ENCODE results near the gene LRRC25. TPM values are rescaled to one million over a fixed set of nuclear protein-coding genes. Genes with fewer than 3 reads are reported as not detected.
"Not testable (repeated sequence)": the region's sequence is repeated elsewhere in the genome, so short reads cannot be mapped to it uniquely, and the experiment has no call there.

LRRC25 gene
- total RNA-seq, 1 experiment from 2014 or later: not detected

GRCh38 chr19:18362934-18363542 is 34.4 kb downstream of the LRRC25 start:
- no TSS peak for BruUV-seq (replicated peaks)
- CTCF ChIA-PET: interaction anchor here (0.9 kb wide), 1 partner anchor 23 kb away, joined by 3 read pairs; the partner anchor contains the start of gene GDF15

GRCh38 chr19:18361646-18362045 is 35.8 kb downstream of the LRRC25 start:
- Mint-ChIP-seq H3K36me3 (ENCODE audit: insufficient read depth, unreplicated experiment) (peaks cover 46% of the 10 kb centered on the region), H3K9me3 (ENCODE audit: unreplicated experiment) (no peaks in the 10 kb centered on the region), H3K4me3 (ENCODE audit: unreplicated experiment) (no peak overlapping the region), H3K27me3 (ENCODE audit: insufficient read depth, unreplicated experiment) (no peaks in the 10 kb centered on the region), H3K27ac (ENCODE audit: unreplicated experiment) (no peak overlapping the region), H3K4me1 (ENCODE audit: low read depth, unreplicated experiment) (peaks cover 7% of the 10 kb centered on the region)
- TF ChIP-seq CTCF (IDR thresholded peaks at IDR 0.05; ENCODE audit: insufficient read depth in 1 of 2, low read depth in 1 of 2, low read length in 1 of 2, severe bottlenecking in 1 of 2, unreplicated experiment in 1 of 2): no peak
- intact Hi-C loops (cut with micrococcal nuclease; ENCODE audit: unreplicated experiment): no loop called here
- CTCF ChIA-PET: no interaction called here
- POLR2A ChIA-PET: no interaction called here
- BruUV-seq (replicated peaks): no TSS peak
- Histone ChIP-seq H3K27me3 (replicated peaks; ENCODE audit: control insufficient read depth, insufficient read depth, low read length) (no peaks in the 10 kb centered on the region), H3K9me3 (no peaks in the 10 kb centered on the region), H3K36me3 (ENCODE audit: control insufficient read depth, insufficient read depth, low read length) (peaks cover 5% of the 10 kb centered on the region), H3K4me3 (ENCODE audit: low read depth, low read length) (no peak overlapping the region), H3K4me1 (peaks cover 15% of the 10 kb centered on the region)
- no peak for DNase-seq

More at GRCh38 chr19:18362934-18363542, 34.4 kb downstream of the LRRC25 start:
- H3K27me3 Mint-ChIP-seq (ENCODE audit: insufficient read depth, unreplicated experiment): no peaks in the 10 kb centered on the region
- no peak overlapping the region for H3K27ac Mint-ChIP-seq (ENCODE audit: unreplicated experiment)
- peaks cover 7% of the 10 kb centered on the region for H3K4me1 Mint-ChIP-seq (ENCODE audit: low read depth, unreplicated experiment)
- Histone ChIP-seq H3K4me1 (peaks cover 15% of the 10 kb centered on the region), H3K9me3 (no peaks in the 10 kb centered on the region), H3K27me3 (replicated peaks; ENCODE audit: control insufficient read depth, insufficient read depth, low read length) (no peaks in the 10 kb centered on the region), H3K4me3 (ENCODE audit: low read depth, low read length) (no peak overlapping the region), H3K36me3 (ENCODE audit: control insufficient read depth, insufficient read depth, low read length) (peaks cover 2% of the 10 kb centered on the region)
- intact Hi-C loops (cut with micrococcal nuclease; ENCODE audit: unreplicated experiment): no loop called here
- DNase-seq: no peak
- POLR2A ChIA-PET: no interaction called here
- TF ChIP-seq CTCF (IDR thresholded peaks at IDR 0.05; ENCODE audit: insufficient read depth in 1 of 2, low read depth in 1 of 2, low read length in 1 of 2, severe bottlenecking in 1 of 2, unreplicated experiment in 1 of 2): no peak
- H3K4me3 Mint-ChIP-seq (ENCODE audit: unreplicated experiment): no peak overlapping the region
- no peaks in the 10 kb centered on the region for H3K9me3 Mint-ChIP-seq (ENCODE audit: unreplicated experiment)
- peaks cover 34% of the 10 kb centered on the region for H3K36me3 Mint-ChIP-seq (ENCODE audit: insufficient read depth, unreplicated experiment)

GRCh38 chr19:18357041-18357440 is 40.4 kb downstream of the LRRC25 start:
- CTCF ChIA-PET: interaction anchor here (0.7 kb wide), 1 partner anchor 62 kb away, joined by 3 read pairs; the partner anchor contains the start of gene SSBP4

GRCh38 chr19:18354743-18355142 is 42.7 kb downstream of the LRRC25 start:
- intact Hi-C loops (cut with micrococcal nuclease; ENCODE audit: unreplicated experiment); H3K4me1 Mint-ChIP-seq (ENCODE audit: low read depth, unreplicated experiment); H3K27me3 Mint-ChIP-seq (ENCODE audit: insufficient read depth, unreplicated experiment); H3K9me3 ChIP-seq; H3K4me3 Mint-ChIP-seq (ENCODE audit: unreplicated experiment); CTCF ChIA-PET; BruUV-seq (replicated peaks); H3K4me1 ChIP-seq; H3K27ac Mint-ChIP-seq (ENCODE audit: unreplicated experiment); POLR2A ChIA-PET; H3K4me3 ChIP-seq (ENCODE audit: low read depth, low read length); DNase-seq; H3K9me3 Mint-ChIP-seq (ENCODE audit: unreplicated experiment); H3K27me3 ChIP-seq (replicated peaks; ENCODE audit: control insufficient read depth, insufficient read depth, low read length): not testable (repeated sequence)
- H3K36me3 Mint-ChIP-seq (ENCODE audit: insufficient read depth, unreplicated experiment): peaks cover 39% of the 10 kb centered on the region
- peaks cover 10% of the 10 kb centered on the region for H3K36me3 ChIP-seq (ENCODE audit: control insufficient read depth, insufficient read depth, low read length)

More at GRCh38 chr19:18357041-18357440, 40.4 kb downstream of the LRRC25 start:
- Histone ChIP-seq H3K36me3 (ENCODE audit: control insufficient read depth, insufficient read depth, low read length) (peaks cover 9% of the 10 kb centered on the region), H3K4me3 (ENCODE audit: low read depth, low read length) (no peak overlapping the region), H3K4me1 (no peaks in the 10 kb centered on the region), H3K27me3 (replicated peaks; ENCODE audit: control insufficient read depth, insufficient read depth, low read length) (no peaks in the 10 kb centered on the region), H3K9me3 (no peaks in the 10 kb centered on the region)
- intact Hi-C loops (cut with micrococcal nuclease; ENCODE audit: unreplicated experiment): no loop called here
- no peak for TF ChIP-seq CTCF (IDR thresholded peaks at IDR 0.05; ENCODE audit: insufficient read depth in 1 of 2, low read depth in 1 of 2, low read length in 1 of 2, severe bottlenecking in 1 of 2, unreplicated experiment in 1 of 2)
- BruUV-seq (replicated peaks): no TSS peak
- Mint-ChIP-seq H3K27ac (ENCODE audit: unreplicated experiment) (no peak overlapping the region), H3K9me3 (ENCODE audit: unreplicated experiment) (no peaks in the 10 kb centered on the region), H3K27me3 (ENCODE audit: insufficient read depth, unreplicated experiment) (no peaks in the 10 kb centered on the region), H3K4me1 (ENCODE audit: low read depth, unreplicated experiment) (no peaks in the 10 kb centered on the region), H3K36me3 (ENCODE audit: insufficient read depth, unreplicated experiment) (peaks cover 49% of the 10 kb centered on the region), H3K4me3 (ENCODE audit: unreplicated experiment) (no peak overlapping the region)
- POLR2A ChIA-PET: interaction anchor here (0.5 kb wide), 1 partner anchor 59 kb away, joined by 6 read pairs; no protein-coding TSS in a partner anchor
- DNase-seq: no peak

Data from Caco-2 (cell line).